ENCODE measurements around the gene MARVELD3. TPM values are rescaled to one million over a fixed set of nuclear protein-coding genes. Genes with fewer than 3 reads are reported as not detected.

MARVELD3 gene
- total and polyA plus RNA-seq, 9 of the 15 experiments (the other 6 are each of a cell fraction or from before 2014, with no cell fraction given): 0.03 to 0.07 (median 0.07) TPM; not detected in 6

GRCh38 chr16:71609066-71609465 is 16.9 kb upstream of the MARVELD3 start (continued):
- TF ChIP-seq, protein P1, sequence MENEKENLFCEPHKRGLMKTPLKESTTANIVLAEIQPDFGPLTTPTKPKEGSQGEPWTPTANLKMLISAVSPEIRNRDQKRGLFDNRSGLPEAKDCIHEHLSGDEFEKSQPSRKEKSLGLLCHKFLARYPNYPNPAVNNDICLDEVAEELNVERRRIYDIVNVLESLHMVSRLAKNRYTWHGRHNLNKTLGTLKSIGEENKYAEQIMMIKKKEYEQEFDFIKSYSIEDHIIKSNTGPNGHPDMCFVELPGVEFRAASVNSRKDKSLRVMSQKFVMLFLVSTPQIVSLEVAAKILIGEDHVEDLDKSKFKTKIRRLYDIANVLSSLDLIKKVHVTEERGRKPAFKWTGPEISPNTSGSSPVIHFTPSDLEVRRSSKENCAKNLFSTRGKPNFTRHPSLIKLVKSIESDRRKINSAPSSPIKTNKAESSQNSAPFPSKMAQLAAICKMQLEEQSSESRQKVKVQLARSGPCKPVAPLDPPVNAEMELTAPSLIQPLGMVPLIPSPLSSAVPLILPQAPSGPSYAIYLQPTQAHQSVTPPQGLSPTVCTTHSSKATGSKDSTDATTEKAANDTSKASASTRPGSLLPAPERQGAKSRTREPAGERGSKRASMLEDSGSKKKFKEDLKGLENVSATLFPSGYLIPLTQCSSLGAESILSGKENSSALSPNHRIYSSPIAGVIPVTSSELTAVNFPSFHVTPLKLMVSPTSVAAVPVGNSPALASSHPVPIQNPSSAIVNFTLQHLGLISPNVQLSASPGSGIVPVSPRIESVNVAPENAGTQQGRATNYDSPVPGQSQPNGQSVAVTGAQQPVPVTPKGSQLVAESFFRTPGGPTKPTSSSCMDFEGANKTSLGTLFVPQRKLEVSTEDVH (IDR thresholded peaks at IDR 0.05; ENCODE audit: low read depth, partially characterized antibody): no peak

DNA sequence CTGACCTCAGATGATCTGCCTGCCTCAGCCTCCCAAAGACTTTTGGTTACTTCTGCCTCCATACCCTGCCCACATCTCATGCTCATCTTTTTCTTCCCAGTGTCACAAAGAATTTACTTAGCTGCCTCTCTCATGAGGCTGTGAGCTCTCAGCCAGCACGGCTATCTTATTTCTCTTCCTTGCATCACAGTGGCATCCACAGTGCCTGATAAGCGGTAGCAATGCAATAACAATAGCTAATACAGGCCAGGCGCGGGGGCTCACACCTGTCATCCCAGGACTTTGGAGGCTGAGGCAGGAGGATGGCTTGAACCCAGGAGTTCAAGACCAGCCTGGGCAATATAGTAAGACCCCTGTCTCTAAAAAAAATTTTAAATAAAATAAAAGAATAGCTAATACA is 15.5 kb upstream of the MARVELD3 start:
- H3K4me2 ChIP-seq (ENCODE audit: insufficient read depth, low read length): no peak overlapping the region; the same call in 1 of the 2 replicates

More for the DNA sequence above, 15.5 kb upstream of the MARVELD3 start:
- POLR2A ChIA-PET: interaction anchor here (0.5 to 0.7 kb wide), 3 partner anchors 18 to 367 kb away, joined by 3 to 4 read pairs (median 3); no protein-coding TSS in a partner anchor
- H4K20me1 ChIP-seq (replicated peaks; ENCODE audit: control insufficient read depth, insufficient read depth, low read length): no peaks in the 10 kb centered on the region
- TF ChIP-seq, protein P2, sequence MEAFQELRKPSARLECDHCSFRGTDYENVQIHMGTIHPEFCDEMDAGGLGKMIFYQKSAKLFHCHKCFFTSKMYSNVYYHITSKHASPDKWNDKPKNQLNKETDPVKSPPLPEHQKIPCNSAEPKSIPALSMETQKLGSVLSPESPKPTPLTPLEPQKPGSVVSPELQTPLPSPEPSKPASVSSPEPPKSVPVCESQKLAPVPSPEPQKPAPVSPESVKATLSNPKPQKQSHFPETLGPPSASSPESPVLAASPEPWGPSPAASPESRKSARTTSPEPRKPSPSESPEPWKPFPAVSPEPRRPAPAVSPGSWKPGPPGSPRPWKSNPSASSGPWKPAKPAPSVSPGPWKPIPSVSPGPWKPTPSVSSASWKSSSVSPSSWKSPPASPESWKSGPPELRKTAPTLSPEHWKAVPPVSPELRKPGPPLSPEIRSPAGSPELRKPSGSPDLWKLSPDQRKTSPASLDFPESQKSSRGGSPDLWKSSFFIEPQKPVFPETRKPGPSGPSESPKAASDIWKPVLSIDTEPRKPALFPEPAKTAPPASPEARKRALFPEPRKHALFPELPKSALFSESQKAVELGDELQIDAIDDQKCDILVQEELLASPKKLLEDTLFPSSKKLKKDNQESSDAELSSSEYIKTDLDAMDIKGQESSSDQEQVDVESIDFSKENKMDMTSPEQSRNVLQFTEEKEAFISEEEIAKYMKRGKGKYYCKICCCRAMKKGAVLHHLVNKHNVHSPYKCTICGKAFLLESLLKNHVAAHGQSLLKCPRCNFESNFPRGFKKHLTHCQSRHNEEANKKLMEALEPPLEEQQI (IDR thresholded peaks at IDR 0.05): no peak
- TF ChIP-seq CEBPG (CRISPR knock-in tag; IDR thresholded peaks at IDR 0.05): peak; percentile 57; the same call in 1 of the 2 replicates
- peak in 1 of 2 experiments; percentile 53; a peak in 1 of 4 replicates for TF ChIP-seq CEBPG (tag; conservative IDR thresholded peaks at IDR 0.05 in 1 of 2, IDR thresholded peaks at IDR 0.05 in 1 of 2)
- no peak for TF ChIP-seq ZNF217 (CRISPR knock-in tag; IDR thresholded peaks at IDR 0.05)
- TF ChIP-seq CREBBP (IDR thresholded peaks at IDR 0.05; ENCODE audit: low read depth, low read length): no peak
- H3K36me3 ChIP-seq (ENCODE audit: control insufficient read depth, insufficient read depth, low read length): no peaks in the 10 kb centered on the region
- H3K27ac ChIP-seq (ENCODE audit: extremely low read depth, low read depth, low read length): no peak overlapping the region
- H3K9ac ChIP-seq (ENCODE audit: insufficient read depth in 1 of 2, low read depth in 2 of 2, low read length in 2 of 2): no peak overlapping the region
- CTCF ChIA-PET (ENCODE audit: low intra/inter-chr PET ratio): interaction anchor here (1.4 to 2.7 kb wide), 2 partner anchors 45 to 198 kb away, joined by 6 to 15 read pairs; no protein-coding TSS in a partner anchor
- H3K4me1 ChIP-seq (replicated peaks in 1 of 2; ENCODE audit: control insufficient read depth in 2 of 2, insufficient read depth in 2 of 2, low read length in 2 of 2): peaks cover 0 to 3% of the 10 kb centered on the region in 2 experiments; a peak in 1 of 5 replicates
- BruUV-seq (replicated peaks): no TSS peak
- H3K9me3 ChIP-seq (replicated peaks; ENCODE audit: control insufficient read depth, insufficient read depth, low read depth, low read length): no peaks in the 10 kb centered on the region
- peaks cover 3 to 17% of the 10 kb centered on the region in 2 experiments; a peak in 3 of 5 replicates for H3K27me3 ChIP-seq (ENCODE audit: control insufficient read depth in 2 of 2, insufficient read depth in 2 of 2, low read length in 2 of 2)
- 4% methylated on average over 4 of the region's 4 CpGs for WGBS (ENCODE audit: insufficient coverage, low coverage, missing lambda C conversion rate)
- no peak for DNase-seq (ENCODE audit: extremely low read depth in 1 of 4, low spot score in 3 of 4)
- in situ Hi-C loops (cut with MboI): no loop called here
- no peak overlapping the region for H2AFZ ChIP-seq (ENCODE audit: low read depth, low read length)
- no peak for ATAC-seq
- H3K9me1 ChIP-seq (ENCODE audit: control insufficient read depth, insufficient read depth, low read length): no peaks in the 10 kb centered on the region
- FAIRE-seq: no peak
- H3K79me2 ChIP-seq (ENCODE audit: control insufficient read depth, insufficient read depth, low read length): no peaks in the 10 kb centered on the region
- intact Hi-C loops (cut with micrococcal nuclease): loop anchor here (2.0 to 10.0 kb wide), 2 partner anchors 198 to 354 kb away; no protein-coding TSS in a partner anchor
- H3K4me3 ChIP-seq: no peak overlapping the region
